ENCODE data around the gene ASTN2.

GRCh38 chr9:116585204-116585603 is 829.7 kb downstream of the ASTN2 start:
- TF ChIP-seq CTCF (IDR thresholded peaks at IDR 0.05) (no peak), EP300 (IDR thresholded peaks at IDR 0.05) (no peak)
